Thoracic aorta (tissue), 2 donors: ENCODE measurements around the gene MCC. TPM values are rescaled to one million over a fixed set of nuclear protein-coding genes. Genes with fewer than 3 reads are reported as not detected.

Source experiments
- ATAC-seq: fragments of 150-250 bp; one replicate; pipeline ENCODE4 v1.8.0; 2017; ENCODE audit warnings: low read depth; ENCODE audit not compliant: insufficient number of reproducible peaks, low FRiP score
- DNase-seq: peaks from one replicate; pipeline ENCODE4 v3.0.0-alpha.2; 2020; ENCODE audit warnings: low spot score
- H3K27ac ChIP-seq, 2 donors: fragments of 200-600 bp; sonication (generic); 1 replicate in 1 of 2; 2 replicates in 1 of 2; pipeline ENCODE4 v1.5.1; 2016; ENCODE audit warnings: mild to moderate bottlenecking in 2 of 2, moderate library complexity in 2 of 2
- H3K27me3 ChIP-seq: fragments of 200-600 bp; sonication (generic); replicated peaks from 2 replicates; pipeline ENCODE4 v1.6.0; 2016; ENCODE audit warnings: mild to moderate bottlenecking; ENCODE audit not compliant: insufficient read depth
- H3K36me3 ChIP-seq: fragments of 200-600 bp; sonication (generic); one replicate; pipeline ENCODE4 v1.5.1; 2016
- H3K4me1 ChIP-seq, 2 donors: fragments of 200-600 bp; sonication (generic); 1 replicate in 1 of 2; 2 replicates in 1 of 2; pipeline versions ENCODE4 v1.5.1 to v1.6.0; 2016; ENCODE audit warnings: low read depth in 2 of 2, mild to moderate bottlenecking in 1 of 2; ENCODE audit not compliant: control insufficient read depth in 1 of 2
- H3K4me3 ChIP-seq: fragments of 200-600 bp; sonication (generic); 2 replicates; pipeline ENCODE4 v1.5.1; 2016; ENCODE audit warnings: mild to moderate bottlenecking
- H3K9me3 ChIP-seq: fragments of 200-600 bp; sonication (generic); 2 replicates; pipeline ENCODE4 v1.5.1; 2016
- total RNA-seq, 2 donors: library from RNA; depleted of rRNA; stranded (reverse); fragments of >200 nt; gene quantifications; one replicate each; pipeline versions ENCODE4 v1.1.0 to v1.2.3, GENCODE V29; 2016
- TF ChIP-seq, protein P1 (sequence below): fragments of 200-600 bp; sonication (generic); IDR thresholded peaks from one replicate; pipeline ENCODE4 v1.5.1; 2019; ENCODE audit warnings: antibody characterized with exemption

Gene MCC
- total RNA-seq, 2 donors from 2014 or later: 14.6 to 27.2 TPM

DNA sequence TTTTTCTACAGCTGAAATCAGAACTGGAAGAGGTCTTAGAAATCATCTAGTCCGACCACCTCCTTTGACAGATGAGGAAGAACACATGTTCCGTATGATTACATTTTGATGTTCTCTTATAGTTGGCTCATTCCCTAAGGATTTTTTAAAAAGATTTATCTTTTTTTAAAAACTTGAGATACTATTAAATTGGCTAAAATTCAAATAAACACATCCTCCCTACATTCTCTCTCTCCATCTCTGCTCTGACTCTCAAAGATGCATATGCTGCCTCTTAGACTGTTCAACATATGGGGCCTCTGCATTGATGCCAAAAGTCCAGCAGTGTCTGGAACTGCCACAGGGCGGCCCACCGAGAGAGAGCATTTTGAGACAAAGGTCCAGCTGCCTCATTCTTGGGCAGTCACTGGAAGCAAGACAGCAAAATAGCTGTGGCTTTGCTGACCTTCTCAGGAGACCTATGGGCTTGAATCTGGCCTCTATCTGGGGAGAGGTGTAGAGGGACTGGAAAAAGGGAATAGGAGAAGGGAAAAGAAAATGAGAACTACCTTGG lies 40.7 kb downstream of the MCC start:
- TF ChIP-seq, protein P1, sequence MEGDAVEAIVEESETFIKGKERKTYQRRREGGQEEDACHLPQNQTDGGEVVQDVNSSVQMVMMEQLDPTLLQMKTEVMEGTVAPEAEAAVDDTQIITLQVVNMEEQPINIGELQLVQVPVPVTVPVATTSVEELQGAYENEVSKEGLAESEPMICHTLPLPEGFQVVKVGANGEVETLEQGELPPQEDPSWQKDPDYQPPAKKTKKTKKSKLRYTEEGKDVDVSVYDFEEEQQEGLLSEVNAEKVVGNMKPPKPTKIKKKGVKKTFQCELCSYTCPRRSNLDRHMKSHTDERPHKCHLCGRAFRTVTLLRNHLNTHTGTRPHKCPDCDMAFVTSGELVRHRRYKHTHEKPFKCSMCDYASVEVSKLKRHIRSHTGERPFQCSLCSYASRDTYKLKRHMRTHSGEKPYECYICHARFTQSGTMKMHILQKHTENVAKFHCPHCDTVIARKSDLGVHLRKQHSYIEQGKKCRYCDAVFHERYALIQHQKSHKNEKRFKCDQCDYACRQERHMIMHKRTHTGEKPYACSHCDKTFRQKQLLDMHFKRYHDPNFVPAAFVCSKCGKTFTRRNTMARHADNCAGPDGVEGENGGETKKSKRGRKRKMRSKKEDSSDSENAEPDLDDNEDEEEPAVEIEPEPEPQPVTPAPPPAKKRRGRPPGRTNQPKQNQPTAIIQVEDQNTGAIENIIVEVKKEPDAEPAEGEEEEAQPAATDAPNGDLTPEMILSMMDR: no peak
- H3K4me3 ChIP-seq: no peak overlapping the region
- no peaks in the 10 kb centered on the region for H3K4me1 ChIP-seq
- no peak for DNase-seq
- no peak for ATAC-seq
- no peaks in the 10 kb centered on the region for H3K9me3 ChIP-seq
- no peak overlapping the region for H3K27ac ChIP-seq
- H3K27me3 ChIP-seq: no peaks in the 10 kb centered on the region
- no peaks in the 10 kb centered on the region for H3K36me3 ChIP-seq

DNA sequence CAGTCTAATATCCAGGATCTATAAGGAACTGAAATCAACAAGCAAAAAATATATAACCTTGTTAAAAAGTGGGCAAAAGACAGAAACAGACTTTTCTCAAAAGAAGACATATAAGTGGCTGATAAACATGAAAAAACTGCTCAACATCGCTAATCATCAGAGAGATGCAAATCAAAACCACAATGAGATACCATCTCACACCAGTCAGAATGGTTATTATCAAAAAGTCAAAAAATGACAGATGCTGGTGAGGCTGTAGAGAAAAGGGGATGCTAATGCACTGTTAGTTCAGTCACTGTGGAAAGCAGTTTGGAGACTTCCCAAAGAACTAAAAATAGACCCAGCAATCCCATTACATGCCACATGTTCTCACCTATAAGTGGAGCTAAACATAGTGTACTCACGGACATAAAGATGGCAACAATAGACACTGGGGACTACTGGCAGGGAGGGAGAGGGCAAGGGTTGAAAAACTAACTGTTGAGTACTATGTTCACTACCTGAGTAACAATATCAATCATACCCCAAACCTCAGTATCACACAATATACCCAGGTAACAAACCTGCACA lies 41.8 kb downstream of the MCC start:
- Histone ChIP-seq H3K9me3 (no peaks in the 10 kb centered on the region), H3K27ac (no peak overlapping the region), H3K4me3 (no peak overlapping the region), H3K27me3 (no peaks in the 10 kb centered on the region), H3K36me3 (no peaks in the 10 kb centered on the region), H3K4me1 (no peaks in the 10 kb centered on the region)
- no peak for ATAC-seq
- TF ChIP-seq, protein P1: no peak
- no peak for DNase-seq

DNA sequence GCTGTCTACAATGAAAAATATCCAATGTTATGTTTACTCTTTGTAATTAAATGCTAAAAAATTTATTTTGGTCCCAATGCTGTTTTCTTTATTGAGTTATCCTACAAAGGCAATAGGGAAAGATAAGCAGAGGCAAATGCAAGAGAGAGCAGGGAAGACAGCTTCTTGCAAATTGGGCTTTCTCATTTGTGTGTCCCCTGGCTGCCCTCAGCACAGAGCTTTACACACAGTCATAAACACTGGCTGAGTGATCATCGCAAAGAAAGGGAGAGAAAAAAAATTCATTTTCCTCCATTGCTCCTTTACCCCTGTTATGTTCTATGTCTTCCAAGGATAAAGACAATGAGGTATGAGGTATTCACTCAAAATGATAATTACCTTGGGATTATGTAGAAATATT lies 51.1 kb downstream of the MCC start:
- no peaks in the 10 kb centered on the region for H3K36me3 ChIP-seq
- DNase-seq: no peak
- TF ChIP-seq, protein P1: no peak
- no peaks in the 10 kb centered on the region for H3K9me3 ChIP-seq
- no peak overlapping the region for H3K27ac ChIP-seq
- no peak overlapping the region for H3K4me3 ChIP-seq
- ATAC-seq: no peak
- H3K4me1 ChIP-seq: no peaks in the 10 kb centered on the region
- no peaks in the 10 kb centered on the region for H3K27me3 ChIP-seq

DNA sequence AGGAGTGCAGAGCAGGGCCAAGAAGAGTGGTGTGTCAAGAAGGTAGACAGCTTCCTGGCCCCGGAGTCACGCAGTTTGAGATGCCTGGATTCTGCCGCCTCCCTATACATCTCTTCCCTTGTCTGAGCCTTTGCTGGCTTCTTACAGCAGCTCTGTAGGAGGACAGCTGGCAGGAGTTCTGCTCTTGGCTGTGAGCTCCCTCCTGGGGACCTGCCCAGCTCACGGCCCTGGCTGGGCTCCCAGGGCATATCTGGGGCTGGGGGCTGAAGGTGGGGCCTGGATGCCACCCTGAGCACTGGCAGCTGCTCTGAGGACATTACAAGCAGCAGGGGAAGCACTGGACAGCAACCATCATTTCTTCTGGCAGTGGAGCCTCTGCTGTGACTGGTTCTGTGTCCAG lies 52.7 kb downstream of the MCC start:
- Histone ChIP-seq H3K27ac (no peak overlapping the region), H3K36me3 (no peaks in the 10 kb centered on the region), H3K27me3 (no peaks in the 10 kb centered on the region), H3K4me1 (no peaks in the 10 kb centered on the region), H3K4me3 (no peak overlapping the region), H3K9me3 (no peaks in the 10 kb centered on the region)
- ATAC-seq (no peak), DNase-seq (no peak)
- TF ChIP-seq, protein P1: no peak

DNA sequence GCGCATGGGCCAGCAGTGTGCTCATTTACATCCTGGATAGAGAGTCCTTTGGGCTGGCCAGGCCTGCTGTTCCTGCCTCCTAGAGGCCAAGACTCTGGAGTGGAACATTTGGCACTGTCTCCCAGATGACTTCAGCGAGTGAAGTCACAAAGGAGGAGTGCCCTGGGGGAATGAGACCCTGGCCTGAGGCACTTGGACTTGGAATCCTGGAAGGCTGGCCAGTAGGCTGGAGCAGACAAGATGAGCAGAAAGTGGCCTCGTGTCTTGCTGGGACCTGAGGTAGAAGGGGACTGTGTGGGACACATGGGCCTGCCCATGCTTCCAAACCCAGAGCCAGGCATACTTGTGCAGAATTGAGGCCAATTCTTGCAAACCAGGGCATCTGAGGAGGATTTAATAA lies 53.4 kb downstream of the MCC start, which contains the start of gene TSSK1B:
Gene TSSK1B (minus strand): TSS at position 101 of the 400 bp plus-strand sequence. CDS start 150 bp downstream, outside the sequence.
- H3K27ac ChIP-seq: no peak within 1 kb of the TSS
- no peaks in the 10 kb centered on the region for H3K9me3 ChIP-seq
- TF ChIP-seq, protein P1: no peak
- H3K4me3 ChIP-seq: no peak within 1 kb of the TSS
- ATAC-seq (no peak), DNase-seq (no peak)
- H3K4me1 ChIP-seq: no peaks in the 10 kb centered on the region
- H3K27me3 ChIP-seq: no peaks in the 10 kb centered on the region
- no peaks in the 10 kb centered on the region for H3K36me3 ChIP-seq
